Measurements from ENCODE around the gene FARP1. TPM values are rescaled to one million over a fixed set of nuclear protein-coding genes. Genes with fewer than 3 reads are reported as not detected.
"Not testable (repeated sequence)": the region's sequence is repeated elsewhere in the genome, so short reads cannot be mapped to it uniquely, and the experiment has no call there.

The FARP1 gene
- total RNA-seq, 4 donors from 2014 or later, result 28.3 to 69.2 (median 36.4) TPM

DNA sequence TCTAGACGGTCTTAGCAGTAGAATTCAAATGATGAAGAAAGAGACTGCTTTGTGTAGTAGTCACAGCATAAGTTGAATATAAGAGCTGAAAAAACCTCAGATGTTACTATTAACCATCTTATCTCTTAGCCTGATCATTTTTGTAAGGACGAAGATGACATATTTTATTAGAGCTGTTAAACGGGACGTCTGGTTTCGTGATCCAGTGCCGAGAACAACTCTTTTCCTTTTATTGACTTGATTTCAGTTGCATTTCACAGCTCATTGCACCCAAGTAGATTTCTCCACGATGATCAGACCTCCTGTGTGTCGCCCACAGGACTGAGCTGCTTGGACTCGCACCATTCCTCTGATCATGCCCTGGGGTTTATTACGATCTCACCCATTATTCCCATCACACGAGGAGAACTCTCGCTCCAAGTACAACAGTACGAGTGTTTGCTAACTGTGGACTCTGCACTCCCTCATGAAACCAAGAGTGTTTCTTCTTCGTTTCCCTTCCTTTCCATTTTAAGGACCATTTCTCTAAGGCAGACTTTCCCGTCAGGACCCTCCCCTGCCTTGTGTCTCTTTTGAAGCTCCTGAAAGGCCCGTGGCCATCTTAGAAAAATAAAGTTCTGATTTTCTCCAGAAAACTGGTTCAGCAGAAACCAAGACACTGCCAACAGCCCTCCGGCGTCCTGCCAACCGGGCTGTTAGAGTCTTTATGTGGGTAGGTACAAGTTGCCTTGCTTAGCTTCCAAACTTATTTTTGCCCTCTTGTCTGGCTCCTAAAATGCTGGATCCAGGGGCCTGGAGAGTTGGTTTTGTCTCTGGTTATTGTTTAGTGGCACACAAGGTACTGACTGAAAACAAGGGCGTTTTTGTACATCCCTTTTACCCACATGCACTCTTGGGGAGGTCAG is 82.4 kb downstream of the FARP1 start:
- Histone ChIP-seq H3K9me3 (no peaks in the 10 kb centered on the region), H3K27ac (no peak overlapping the region), H3K36me3 (no peaks in the 10 kb centered on the region), H3K4me3 (no peak overlapping the region), H3K4me1 (peaks cover 0 to 32% (median 0%) of the 10 kb centered on the region in 3 donors), H3K27me3 (no peaks in the 10 kb centered on the region)
- no peak for ATAC-seq
- WGBS, 2 donors (ENCODE audit: low coverage in 1 of 2), result 91 to 93% methylated on average over 13 to 20 of the region's 20 CpGs
- TF ChIP-seq EP300 (IDR thresholded peaks at IDR 0.05) (no peak), POLR2A (IDR thresholded peaks at IDR 0.05) (no peak), POLR2AphosphoS5 (IDR thresholded peaks at IDR 0.05) (no peak)
- TF ChIP-seq, protein P1, sequence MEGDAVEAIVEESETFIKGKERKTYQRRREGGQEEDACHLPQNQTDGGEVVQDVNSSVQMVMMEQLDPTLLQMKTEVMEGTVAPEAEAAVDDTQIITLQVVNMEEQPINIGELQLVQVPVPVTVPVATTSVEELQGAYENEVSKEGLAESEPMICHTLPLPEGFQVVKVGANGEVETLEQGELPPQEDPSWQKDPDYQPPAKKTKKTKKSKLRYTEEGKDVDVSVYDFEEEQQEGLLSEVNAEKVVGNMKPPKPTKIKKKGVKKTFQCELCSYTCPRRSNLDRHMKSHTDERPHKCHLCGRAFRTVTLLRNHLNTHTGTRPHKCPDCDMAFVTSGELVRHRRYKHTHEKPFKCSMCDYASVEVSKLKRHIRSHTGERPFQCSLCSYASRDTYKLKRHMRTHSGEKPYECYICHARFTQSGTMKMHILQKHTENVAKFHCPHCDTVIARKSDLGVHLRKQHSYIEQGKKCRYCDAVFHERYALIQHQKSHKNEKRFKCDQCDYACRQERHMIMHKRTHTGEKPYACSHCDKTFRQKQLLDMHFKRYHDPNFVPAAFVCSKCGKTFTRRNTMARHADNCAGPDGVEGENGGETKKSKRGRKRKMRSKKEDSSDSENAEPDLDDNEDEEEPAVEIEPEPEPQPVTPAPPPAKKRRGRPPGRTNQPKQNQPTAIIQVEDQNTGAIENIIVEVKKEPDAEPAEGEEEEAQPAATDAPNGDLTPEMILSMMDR (IDR thresholded peaks at IDR 0.05), result no peak

DNA sequence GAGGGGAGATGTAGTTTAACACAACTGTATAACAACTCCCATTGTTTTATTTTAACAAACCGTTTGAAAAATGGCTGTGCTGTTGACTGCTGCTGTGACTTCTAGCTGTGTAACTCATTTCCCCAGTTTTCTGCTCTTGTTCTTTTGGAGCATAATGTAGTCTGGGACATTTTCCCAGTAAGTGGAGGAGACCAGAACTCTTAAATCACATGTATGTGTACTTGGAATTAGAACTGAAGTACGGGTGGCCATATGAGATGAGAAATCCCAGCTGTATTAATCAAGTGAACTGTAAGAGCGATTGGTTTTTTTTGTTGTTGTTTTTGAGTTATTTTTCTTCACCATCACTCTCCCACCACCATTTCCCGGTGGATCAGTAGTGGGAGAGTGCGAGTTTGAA is 83.6 kb downstream of the FARP1 start:
- ATAC-seq, result no peak
- no peaks in the 10 kb centered on the region for H3K27me3 ChIP-seq
- no peaks in the 10 kb centered on the region for H3K36me3 ChIP-seq
- 56 to 80% methylated on average over 2 to 5 of the region's 5 CpGs for WGBS, 2 donors (ENCODE audit: low coverage in 1 of 2)
- no peak overlapping the region for H3K27ac ChIP-seq
- no peaks in the 10 kb centered on the region for H3K9me3 ChIP-seq
- H3K4me3 ChIP-seq, result no peak overlapping the region
- TF ChIP-seq POLR2A (IDR thresholded peaks at IDR 0.05) (no peak), EP300 (IDR thresholded peaks at IDR 0.05) (no peak), POLR2AphosphoS5 (IDR thresholded peaks at IDR 0.05) (no peak)
- TF ChIP-seq, protein P1 (IDR thresholded peaks at IDR 0.05), result no peak
- peaks cover 0 to 19% (median 0%) of the 10 kb centered on the region in 3 donors for H3K4me1 ChIP-seq

DNA sequence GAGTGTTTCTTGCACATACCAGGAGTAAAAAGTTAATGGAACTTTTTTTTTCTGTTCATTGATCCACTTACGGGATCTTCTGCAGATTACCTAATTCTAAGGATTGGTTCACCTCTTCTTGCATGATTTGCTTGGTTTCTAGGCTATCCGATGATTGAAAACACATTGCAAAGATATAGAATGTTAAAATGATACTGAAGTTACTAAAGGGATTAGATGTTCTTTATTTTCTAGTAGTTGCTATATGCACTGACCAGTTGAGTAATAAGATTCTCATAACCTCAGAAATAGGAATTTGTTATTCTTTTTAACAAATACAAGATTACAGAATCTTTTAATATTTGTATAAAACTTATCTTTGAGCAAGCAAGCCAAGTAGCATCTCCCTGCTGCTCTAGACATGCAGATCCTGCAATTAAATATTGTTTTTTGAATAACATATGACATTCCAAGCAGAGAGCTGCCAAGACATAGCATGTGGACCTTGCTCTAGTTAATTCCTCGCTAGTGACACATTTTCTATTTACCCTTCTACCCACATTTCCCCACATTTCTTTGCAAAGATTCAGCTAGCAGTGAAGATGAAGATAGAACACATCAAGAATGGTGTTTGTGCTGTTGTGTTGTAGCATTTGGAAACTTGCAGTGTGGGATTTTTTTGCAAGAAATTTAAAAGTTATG is 85.9 kb downstream of the FARP1 start:
- Histone ChIP-seq H3K4me1 (peaks cover 0 to 3% (median 0%) of the 10 kb centered on the region in 3 donors), H3K27me3 (no peaks in the 10 kb centered on the region), H3K36me3 (no peaks in the 10 kb centered on the region), H3K9me3 (no peaks in the 10 kb centered on the region), H3K4me3 (no peak overlapping the region), H3K27ac (no peak overlapping the region)
- TF ChIP-seq POLR2A (IDR thresholded peaks at IDR 0.05), result no peak
- TF ChIP-seq, protein P1 (IDR thresholded peaks at IDR 0.05), result no peak
- TF ChIP-seq POLR2AphosphoS5 (IDR thresholded peaks at IDR 0.05), result no peak
- no peak for TF ChIP-seq EP300 (IDR thresholded peaks at IDR 0.05)
- no peak for ATAC-seq
- 77 to 83% methylated on average over 3 of the region's 3 CpGs for WGBS, 2 donors (ENCODE audit: low coverage in 1 of 2)

DNA sequence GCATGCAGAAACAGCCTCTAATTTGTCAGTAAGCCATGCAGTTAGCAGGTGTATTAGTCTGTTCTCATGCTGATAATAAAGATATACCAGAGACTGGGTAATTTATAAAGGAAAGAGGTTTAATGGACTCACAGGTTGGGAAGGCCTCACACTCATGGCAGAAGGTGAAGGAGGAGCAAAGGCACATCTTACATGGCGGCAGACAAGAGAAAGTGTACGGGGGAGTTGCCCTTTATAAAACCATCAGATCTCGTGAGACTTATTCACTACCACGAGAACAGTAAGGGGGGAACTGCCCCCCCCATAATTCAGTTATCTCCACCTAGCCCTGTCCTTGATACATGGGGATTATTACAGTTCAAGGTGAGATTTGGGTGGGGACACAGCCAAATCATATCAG is 87.9 kb downstream of the FARP1 start:
- WGBS, 2 donors (ENCODE audit: low coverage in 1 of 2), result 90 to 95% methylated on average over 4 of the region's 4 CpGs
- H3K36me3 ChIP-seq, H3K27me3 ChIP-seq, H3K4me3 ChIP-seq, H3K27ac ChIP-seq, ATAC-seq, H3K4me1 ChIP-seq, H3K9me3 ChIP-seq: not testable (repeated sequence)

DNA sequence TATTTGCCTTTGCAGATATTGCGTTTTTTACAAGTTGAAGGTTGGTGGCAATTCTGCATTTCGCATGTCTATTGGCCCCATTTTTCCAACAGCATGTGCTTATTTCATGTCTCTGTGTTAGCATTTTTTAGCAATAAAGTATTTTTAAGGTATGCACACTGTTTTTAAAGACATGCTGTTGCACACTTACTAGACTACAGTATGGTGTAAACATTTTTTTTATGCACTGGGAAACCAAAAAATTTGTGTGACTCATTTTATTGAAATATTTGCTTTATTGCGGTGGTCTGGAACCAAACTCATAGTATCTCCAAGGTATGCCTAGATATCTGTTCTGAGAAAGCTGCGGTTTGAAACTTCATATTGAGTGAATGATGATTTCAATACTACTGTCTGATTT is 89.6 kb downstream of the FARP1 start:
- H3K27ac ChIP-seq, result no peak overlapping the region
- no peak for ATAC-seq
- H3K9me3 ChIP-seq, result no peaks in the 10 kb centered on the region
- H3K4me3 ChIP-seq, result no peak overlapping the region
- WGBS, 2 donors (ENCODE audit: low coverage in 1 of 2), result 96 to 98% methylated on average over 4 of the region's 4 CpGs
- no peaks in the 10 kb centered on the region for H3K4me1 ChIP-seq
- no peaks in the 10 kb centered on the region for H3K36me3 ChIP-seq
- no peaks in the 10 kb centered on the region for H3K27me3 ChIP-seq
- TF ChIP-seq, protein P1 (IDR thresholded peaks at IDR 0.05), result no peak
- TF ChIP-seq EP300 (IDR thresholded peaks at IDR 0.05) (no peak), POLR2A (IDR thresholded peaks at IDR 0.05) (no peak), POLR2AphosphoS5 (IDR thresholded peaks at IDR 0.05) (no peak)

Measured in gastroesophageal sphincter (tissue), 4 donors.